HepG2 (cell line): ENCODE data around the gene CD44.

ENCODE experiments used
- PBX2 ChIP-seq: IDR thresholded peaks from 2 replicates; pipeline ENCODE4 v1.6.1; 2016; ENCODE audit warnings: control low read depth
- POLR2A ChIP-seq, 2 experiments: IDR thresholded peaks; 2 replicates each; pipeline ENCODE4 v1.6.1; 2011; ENCODE audit warnings: low read depth in 2 of 2, low read length in 2 of 2, mild to moderate bottlenecking in 1 of 2, moderate library complexity in 1 of 2; ENCODE audit not compliant: insufficient read depth in 1 of 2
- SRSF9 ChIP-seq: fragments of 200-400 bp; formaldehyde crosslinking; IDR thresholded peaks from 2 replicates; pipeline ENCODE4 v1.6.1; 2018; ENCODE audit warnings: borderline replicate concordance, mild to moderate bottlenecking, low read depth, low read length; ENCODE audit not compliant: insufficient read depth, poor library complexity, severe bottlenecking
- ZFP91 ChIP-seq: sonication (generic); formaldehyde crosslinking; IDR thresholded peaks from 2 replicates; pipeline ENCODE4 v1.9.0; 2022; ENCODE audit warnings: missing genetic modification reagents, mild to moderate bottlenecking, borderline replicate concordance

GRCh38 chr11:35245056-35245455, 106.1 kb downstream of the CD44 start:
- TF ChIP-seq SRSF9 (no peak), POLR2A (IDR thresholded peaks at IDR 0.05; ENCODE audit: insufficient read depth in 1 of 2, low read depth in 2 of 2, low read length in 2 of 2) (no peak), PBX2 (CRISPR knock-in tag) (no peak), ZFP91 (CRISPR knock-in tag) (no peak)
